GF-D8 (cell line): Measurements from ENCODE around the gene SHB.
A peak's percentile ranks its signal among the peaks of the same experiment; 100 is the strongest.

Source experiments
- DNase-seq: peaks from one replicate; lab custom pipeline; 2025; lab: John Stamatoyannopoulos, UW

The SHB gene

DNA sequence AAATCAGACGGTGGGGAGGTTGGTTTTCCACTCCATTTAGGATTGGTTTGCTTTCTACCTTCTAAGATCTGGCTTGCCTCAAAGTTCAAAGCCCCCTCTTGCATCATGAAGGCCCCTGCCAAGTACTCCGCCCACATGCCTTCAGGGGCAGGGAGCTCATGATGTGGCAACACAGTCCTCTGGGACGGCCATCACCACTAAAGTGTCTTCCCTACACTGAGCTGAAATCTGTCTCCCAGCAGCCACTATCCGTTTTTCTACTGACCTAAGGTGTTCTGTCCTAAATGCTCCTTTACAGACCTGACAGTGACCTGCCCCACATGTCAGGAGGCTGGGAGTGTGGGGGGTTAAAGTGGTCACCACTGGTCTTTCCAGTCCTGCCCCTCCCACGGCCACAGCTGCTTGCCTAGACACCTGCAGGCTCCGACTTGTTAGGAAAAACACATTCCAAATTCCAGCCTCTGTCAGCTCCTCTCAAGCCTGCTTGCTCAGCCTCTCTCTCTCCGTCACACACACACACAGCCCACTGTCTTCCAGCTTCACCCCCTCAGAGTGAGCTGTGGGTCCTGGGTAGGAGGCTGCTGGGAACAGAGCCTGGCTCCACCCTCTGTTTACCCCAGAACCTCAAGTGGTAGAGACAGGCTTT, 44.9 kb downstream of the SHB start:
- no peak for DNase-seq

DNA sequence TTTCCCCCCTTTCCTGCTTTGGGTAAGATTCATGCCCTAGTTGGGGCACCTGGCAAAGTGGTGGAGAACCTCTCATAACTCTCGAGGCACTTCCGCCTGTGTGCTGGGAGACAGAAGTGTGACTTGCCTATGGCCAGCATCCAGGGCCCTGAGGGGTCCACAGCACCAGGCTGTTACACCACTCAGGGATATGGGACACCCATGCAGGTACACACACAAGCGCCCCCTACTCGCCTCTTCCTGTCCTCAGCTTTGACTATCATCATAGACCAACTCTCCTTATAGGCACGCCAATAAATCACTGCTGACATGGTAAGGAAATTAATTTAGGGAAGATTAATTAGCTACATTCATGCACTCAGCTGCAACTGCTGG, 45.4 kb downstream of the SHB start:
- DNase-seq, result no peak

DNA sequence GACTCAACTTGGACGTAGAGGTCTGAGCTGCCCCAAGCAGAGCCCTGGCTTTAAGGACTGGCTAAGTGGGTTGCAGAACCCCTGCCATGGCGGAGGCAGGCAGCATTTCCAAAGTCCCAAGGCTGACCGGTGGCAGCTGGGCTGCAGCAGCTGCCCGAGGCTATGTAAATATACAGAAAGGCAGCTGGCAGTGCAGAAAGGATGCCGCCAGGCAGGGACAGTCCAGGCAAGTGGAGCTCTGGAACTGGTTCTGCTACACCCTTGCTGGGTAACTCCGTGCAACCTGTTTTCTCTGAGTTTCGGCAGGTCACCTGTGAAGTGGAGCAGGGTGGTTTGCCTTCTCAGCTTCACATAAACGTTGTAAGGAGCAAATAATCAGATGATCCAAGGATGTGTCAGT, 46.0 kb downstream of the SHB start:
- no peak for DNase-seq

DNA sequence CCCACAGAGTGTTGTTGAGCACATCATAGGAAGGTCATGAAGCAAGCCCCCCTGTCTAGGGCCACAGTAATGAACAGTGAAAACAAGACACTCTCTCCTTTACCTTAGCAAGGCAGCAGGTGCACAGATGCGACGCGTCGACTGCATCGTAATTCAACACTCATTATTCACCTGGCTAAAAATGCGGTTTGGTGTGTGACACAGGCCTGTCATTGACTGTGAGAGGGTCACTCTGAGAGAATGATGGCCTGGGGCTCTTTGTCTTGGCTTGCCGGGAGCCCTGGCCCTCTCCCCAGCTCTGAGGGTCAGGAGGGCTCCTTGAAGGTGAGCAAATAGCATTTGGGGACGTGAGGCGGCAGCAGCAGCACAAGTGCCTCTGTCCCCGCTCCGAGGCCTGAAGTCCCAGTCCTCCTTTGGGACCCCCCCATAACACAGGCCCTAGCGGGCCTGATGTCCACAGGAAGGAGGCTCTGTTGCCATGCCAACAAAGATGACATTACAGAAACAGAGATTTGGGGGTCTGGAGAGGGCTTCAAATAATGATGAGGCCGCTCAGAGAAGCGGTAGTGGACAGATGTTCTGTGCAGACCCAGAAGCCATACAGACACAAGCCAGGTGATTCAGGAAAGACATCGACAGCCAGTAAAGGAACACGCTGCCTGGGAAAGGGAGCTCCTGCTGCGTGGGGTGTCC, 46.7 kb downstream of the SHB start:
- DNase-seq, result no peak

DNA sequence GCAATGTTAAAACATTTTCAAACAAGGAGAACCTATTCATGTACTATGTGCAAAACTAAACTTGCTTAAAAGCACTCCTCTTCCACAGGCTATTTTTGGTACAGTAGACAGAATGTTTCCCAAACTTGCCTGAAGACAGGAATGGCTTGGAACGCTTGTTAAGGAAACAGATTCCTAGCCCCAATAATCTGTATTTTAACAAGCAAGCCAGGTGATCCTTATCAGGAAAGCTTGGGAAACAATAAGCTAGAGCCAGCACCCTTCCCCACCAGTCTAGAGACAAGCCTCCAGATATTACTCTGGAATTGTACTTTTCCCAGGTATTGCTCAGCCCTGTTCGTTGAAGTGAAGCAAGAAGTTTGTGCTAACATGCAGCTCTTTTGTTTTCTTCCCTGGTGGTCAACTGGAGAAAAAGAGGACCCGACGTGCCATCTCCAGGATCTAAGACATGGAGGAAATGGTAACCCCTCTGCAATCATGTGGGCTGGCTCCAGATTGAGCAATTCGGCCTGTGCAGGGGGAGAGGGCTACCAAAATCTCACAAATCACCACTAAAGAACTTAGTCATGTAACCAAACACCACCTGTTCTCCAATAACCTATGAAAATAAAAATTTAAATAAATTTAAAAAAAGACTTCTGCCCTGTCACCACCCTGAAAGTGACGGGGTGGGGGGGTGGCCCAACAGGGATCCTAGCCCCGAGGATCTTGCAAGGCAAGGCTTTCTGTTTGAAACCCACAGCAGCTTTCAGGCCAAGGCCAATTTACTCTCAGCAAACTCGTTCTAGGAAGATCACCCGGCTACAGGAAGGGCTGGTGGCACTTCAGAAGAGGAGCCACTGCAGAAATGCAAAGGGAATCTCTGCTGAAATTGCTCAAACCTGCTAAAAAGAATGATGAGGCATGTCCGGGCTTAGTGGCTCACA, 48.6 kb downstream of the SHB start:
- DNase-seq, result peak; percentile 24

DNA sequence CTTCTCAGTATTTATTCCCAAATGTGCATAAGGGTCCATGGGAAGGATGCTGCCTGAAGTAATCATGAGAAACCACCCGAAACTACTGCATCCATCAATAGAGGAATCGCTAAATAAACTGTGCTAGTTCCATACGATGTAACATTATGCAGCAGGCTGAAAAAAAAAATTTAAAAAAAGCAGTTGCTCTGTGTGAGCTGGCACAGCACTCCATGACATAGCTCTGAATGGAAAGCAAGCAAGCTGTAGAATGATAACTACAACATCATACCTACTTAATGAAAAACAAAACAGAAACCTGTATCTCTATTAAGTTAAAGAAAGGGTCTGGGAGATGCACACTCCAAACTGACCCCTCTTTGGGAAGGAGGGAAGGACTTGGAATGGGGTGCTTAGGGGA, 49.3 kb downstream of the SHB start:
- DNase-seq, result no peak

DNA sequence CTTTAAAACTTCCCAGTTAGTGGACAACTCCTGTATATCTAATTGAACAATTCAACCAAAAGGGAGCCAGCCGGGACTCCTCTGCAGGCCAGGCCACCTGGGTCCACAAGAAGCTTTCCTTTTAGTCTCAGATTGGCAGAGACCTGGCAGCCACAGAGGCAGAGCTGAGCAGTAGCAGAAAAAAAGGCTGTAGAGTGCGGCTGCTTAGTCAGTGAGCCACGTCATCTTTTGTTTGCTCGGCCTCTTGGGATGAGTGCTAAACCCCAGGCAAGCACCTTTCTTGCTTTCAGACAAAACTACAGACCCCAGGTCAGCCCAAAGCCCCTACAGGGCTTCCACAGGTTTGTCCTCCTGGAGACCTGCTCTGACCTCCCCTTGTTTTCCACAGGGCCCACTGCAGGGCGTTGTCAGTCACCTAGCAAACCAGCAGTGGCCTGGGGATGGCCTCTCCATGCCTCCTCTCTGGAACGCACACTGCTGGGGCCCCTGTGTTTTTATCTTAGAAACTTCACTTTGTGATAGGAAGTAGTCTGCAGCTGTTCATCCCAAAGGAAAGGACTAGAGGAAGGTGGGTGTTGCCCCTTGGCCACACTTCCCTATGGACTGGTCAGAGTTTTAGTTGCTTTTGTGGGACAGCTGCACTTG, 49.9 kb downstream of the SHB start:
- no peak for DNase-seq

DNA sequence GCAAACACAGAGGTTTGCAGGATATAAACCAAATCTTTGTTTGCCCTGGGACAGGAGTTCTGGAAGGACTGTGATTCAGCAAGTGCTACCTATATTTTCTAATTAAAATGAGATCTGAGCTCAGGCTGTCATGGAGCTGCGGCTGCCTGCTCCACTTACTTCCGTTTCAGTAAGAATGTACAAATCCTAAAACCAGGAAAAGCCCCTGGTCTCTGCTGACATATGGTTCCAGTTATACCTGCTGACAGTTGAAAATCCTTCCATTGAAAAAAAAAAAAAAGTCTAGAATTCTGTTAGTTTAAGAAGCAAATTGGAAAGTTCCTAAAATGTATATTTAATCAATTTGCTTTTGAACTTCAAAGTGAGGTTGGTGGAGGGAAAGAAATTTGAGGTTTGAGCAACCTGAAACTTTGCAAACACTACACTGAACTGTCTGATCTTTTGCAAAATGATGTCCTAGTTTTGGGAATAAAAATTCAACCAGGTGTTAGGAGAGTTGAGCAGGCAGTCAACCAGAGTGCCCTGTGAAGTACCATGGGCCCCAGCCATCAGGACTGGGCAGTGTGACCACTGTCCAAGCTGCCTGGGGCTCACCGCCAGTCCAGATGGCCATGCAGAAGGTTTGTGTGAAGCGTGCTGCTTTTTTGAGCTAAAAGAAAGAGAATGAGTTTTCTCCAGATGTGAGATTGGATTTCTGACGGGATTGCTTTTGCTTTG, 50.6 kb downstream of the SHB start:
- no peak for DNase-seq

DNA sequence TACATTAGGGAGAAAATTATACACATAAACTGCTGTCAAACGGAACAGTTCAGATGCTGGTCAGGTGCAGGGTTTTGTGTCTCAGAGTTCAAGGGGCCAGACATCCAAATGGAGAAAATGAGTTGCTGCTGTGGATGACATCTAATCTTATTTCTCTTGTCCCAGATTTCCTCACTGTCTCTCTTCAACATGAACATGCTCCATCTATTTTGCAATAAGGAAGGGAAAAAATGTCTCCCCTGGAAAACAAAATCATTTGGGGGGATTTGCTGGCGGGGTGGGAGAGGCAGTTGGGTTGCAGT, 51.2 kb downstream of the SHB start:
- DNase-seq, result no peak

DNA sequence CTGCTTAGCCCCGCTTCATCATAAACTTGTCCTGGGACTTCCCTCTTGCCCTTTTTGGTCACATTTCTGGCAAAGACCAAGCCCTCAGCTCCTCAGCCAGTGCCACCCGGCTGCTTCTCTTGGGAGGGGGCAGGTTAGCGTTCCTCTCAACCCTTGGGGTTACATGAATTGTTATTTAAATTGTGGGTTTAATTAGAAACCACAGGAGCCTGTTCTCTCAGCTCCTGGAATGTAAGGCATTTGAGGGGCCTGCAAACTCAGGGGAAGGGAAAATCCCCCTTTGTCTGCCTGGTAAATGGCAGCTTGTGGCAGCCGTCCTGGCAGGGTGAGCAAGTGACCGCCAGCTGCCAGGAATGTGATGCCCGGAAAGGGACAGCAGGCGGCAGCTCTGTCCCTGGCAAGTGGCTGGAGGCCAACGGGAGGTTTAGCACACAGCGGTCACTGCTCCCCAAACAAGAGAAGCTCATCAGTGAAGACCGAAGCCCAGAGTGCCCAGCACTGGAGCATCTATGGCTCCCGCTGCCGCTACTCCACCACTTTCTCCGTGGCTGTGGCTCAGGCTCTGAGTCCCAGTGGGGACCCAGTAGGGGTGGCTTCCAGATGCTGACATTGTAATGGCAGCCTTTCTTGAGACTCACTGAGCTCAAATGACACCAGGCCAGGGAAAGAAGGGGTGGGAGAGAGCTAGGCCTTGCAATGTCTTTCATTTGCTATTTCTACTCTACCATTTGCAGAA, 51.7 kb downstream of the SHB start:
- DNase-seq, result no peak

DNA sequence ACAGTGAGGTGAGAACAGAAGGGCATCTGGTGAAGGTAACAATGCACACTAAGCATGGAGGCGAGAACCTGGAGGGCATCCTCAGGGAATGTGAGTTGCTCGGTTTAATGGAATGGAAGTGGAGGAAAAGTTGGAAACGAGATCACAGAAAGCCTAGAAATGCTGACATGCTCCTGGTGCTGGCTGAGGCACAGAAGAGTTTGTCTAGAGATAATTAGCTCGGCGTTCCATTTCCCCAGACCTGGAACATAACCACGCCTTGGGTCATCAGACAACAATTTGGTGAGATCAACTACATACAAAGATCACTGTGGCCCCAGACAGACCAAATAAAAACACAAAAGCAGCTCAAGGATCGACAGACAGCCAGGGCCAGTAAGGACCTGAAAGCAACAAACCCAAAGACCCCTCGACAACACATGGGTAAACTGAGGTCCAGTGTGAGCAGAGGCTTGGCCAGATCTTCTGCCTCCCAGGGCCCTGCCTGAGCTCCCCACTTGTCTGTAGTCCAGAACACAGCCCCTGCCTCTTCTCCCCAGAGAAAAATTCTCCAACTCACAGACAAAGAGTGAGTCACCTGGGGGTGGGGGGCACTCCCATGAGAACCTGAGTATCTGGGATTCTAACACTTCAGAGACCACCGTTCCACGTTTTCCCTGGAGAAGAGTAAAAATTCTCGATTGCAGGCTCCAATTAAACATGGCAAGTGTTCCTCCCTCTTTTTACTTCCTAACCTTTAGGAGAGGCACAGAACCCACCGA, 52.5 kb downstream of the SHB start:
- DNase-seq, result no peak

DNA sequence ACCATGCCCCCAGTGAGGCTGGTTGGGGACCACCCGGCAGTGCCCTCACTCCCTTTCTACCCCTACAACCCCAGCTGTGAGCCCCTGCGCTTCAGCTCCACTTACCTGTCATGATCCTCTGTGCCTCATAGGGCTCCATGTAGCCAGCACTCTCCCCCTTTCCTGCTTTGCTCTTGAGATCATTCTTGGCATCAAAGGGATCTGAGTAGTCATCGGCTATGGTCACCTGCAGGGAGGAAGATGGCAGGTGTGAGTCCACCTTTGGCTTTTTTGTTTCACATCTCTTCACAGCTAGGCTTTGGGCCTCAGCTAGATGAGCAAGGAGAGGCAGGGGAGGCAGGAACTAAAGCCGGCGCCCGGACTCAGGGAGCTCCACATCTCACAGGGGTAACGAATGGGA, 53.1 kb downstream of the SHB start:
- DNase-seq, result no peak

DNA sequence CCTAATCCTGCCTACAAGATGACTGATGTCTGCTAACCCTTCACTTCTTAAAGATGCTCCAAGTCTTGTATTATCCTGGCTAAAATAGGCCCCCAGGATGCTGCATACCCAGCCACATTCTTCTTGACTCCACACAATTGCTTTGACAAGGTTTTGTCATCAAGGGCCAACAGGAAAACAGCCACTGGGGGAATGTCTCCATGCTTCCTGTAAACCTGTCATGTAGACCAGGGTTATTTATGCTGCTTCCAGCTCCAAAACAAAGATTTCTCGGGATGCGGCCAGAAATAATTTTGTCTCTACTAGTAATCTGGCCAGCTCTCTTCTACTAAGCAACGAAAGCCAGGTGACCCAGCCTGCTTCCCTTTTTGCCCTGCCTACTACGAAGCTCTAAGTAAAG, 53.8 kb downstream of the SHB start:
- no peak for DNase-seq

DNA sequence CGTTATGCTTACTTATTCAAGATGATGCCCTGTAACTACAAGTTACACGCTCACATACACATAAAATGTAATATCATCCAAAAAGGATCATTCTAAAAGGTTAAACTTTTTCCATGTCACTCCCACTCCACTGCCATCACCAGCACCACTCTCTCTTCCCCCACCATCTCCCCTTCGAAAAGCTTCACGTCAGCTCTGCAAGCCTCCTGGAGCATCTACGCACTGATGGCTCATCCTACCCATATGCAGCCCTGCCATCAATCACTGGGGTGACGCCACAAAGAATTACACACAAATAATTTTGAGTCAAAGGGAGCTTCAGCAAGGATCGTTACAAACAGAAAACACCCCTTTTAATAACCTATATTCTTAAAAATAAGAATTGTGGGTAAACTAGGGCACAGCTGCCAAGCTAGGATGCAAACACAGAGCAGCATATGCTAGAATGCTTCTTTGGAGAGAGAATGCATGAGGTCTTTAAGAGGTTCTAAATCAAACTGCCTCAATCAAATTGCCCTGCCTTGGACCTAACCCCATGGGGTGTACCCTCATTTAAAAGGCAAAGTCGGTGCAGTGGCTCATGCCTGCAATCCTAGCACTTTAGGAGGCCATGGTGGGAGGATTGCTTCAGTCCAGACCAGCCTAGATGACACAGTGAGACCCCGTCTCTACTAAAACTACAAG, 56.1 kb downstream of the SHB start:
- no peak for DNase-seq

DNA sequence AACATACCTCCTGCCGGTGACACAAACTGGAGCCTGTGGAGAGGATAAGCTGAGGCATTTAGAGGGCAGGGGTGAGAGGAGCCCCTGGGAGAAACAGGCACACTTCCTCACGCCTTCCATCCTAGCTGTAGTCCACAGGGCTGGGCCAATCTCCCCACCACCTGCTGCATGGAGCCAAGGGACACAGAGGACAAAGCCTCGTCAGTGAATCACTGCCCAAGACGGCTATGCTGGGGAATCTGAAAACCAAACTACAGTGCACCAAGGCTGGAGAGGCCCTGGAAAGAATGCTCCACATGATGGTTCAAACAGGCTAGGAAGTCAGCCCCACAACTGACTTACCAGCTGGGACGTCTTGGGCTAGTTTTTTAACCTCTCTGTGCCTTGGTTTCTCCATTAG, 57.0 kb downstream of the SHB start:
- DNase-seq, result no peak

DNA sequence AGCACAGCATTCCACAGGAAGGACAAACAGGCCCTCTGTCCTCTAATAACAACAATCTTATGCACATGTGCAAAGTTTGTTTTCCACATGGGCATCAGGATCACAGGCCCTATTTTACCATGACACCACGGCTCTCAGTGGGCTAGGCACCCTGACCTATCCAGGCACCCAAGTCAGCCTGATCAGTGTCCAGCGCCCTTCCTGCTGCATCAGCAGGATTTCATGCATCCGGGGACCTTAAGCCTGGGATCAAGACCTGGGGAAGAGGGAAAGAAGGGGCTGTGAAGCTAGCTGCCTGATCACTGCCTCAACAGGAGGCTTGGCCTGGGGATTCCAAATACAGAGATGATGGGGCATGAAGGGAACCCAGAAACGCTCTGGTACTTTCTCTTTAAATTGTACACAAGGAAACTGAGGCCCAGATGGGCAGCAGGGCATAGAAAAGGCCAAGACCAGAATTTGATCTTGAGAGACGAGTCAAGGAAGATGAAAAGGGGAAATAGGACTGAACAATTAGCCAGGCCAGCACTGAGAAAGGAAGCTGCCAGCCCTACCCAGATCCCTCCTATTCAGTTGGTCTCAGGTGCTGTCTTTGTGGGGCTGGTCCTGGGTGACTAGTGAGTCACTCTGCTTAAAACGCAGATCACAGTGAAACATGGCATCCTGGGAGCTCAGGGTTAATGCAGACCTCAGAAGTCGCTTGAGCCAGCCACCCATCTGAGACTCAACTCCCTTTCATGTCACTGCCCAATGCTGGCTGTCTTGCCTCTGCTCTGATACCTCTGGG, 57.9 kb downstream of the SHB start:
- no peak for DNase-seq

DNA sequence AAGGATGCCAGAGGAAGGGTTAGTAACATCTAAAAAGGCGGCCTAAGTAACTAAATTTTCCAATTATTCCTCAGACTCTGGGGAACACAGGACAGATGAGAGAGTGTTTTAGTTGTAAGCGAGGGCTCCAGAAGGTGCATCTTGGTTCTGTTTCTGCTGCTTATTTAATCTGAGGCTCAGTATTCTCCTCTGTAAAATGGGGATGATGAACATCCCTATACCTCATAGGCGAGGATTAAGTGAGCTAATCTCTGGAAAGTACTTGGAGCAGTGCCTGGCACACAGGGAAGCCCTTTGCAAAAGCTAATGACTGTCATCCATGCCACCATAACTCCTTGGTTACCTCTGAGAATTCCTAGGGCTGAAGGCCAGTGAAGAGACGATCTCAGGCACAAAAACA, 59.0 kb downstream of the SHB start:
- no peak for DNase-seq

DNA sequence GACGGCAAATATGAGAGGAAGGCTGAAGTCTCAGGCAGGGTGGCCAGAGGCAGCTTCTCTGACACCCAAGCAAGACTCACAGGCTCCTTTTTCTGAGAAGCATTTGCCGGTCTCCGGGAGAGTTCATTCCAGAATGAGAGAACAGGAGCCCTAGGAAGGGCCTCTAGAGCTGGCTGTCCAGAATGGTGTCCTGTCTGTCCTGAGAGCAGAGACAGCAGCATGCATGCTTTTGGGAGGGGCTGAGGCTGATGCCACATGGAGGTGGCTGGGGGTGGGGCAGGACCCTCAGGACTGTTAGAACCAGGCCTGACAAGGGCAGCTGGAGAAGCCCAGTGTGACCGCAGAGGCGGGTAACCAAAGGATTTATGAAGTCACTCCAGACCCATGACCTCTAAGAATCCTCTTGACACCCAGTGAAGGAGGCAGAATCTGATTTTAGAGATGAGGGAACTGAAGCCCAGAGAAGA, 60.0 kb downstream of the SHB start:
- DNase-seq, result no peak
